PC-3 (cell line): ENCODE measurements around the gene TMEM87B. TPM values are rescaled to one million over a fixed set of nuclear protein-coding genes. Genes with fewer than 3 reads are reported as not detected.

Experiments used
- ATAC-seq: fragments of 200-7000 bp; cut with Tn5 transposase; 2 replicates; pipeline ENCODE4 v1.9.1; 2020; ENCODE audit warnings: mild to moderate bottlenecking, moderate library complexity
- BruUV-seq: library from RNA; stranded (reverse); fragments of 400-500 nt; replicated peaks from 2 replicates; lab custom pipeline; 2021; lab: Mats Ljungman, UMichigan
- CTCF ChIA-PET: fragments of 300-600 bp; sonication (Branson Sonifier 250); formaldehyde crosslinking; loops from one replicate; lab custom pipeline; 2022; ENCODE audit warnings: antibody characterized with exemption; lab: Charles Lee
- POLR2A ChIA-PET: fragments of 300-600 bp; sonication (Branson Sonifier 250); formaldehyde crosslinking; loops from one replicate; lab custom pipeline; 2022; ENCODE audit warnings: antibody characterized with exemption; ENCODE audit not compliant: unreplicated experiment; lab: Charles Lee
- DNase-seq: peaks from one replicate; pipeline ENCODE4 v3.0.0-alpha.2; 2015
- H2AFZ ChIP-seq: fragments of 300-600 bp; sonication (generic); 2 replicates; pipeline ENCODE4 v1.6.0; 2016; ENCODE audit warnings: antibody characterized with exemption, low read length
- H3F3A ChIP-seq: fragments of 300-600 bp; sonication (generic); one replicate; pipeline ENCODE4 v1.6.0; 2017; ENCODE audit warnings: antibody characterized with exemption, low read length, control low read depth, mild to moderate bottlenecking; ENCODE audit not compliant: unreplicated experiment
- H3K27ac ChIP-seq: fragments of 300-600 bp; sonication (generic); 2 replicates; pipeline ENCODE4 v1.5.1; 2016; ENCODE audit warnings: mild to moderate bottlenecking, low read length
- H3K27me3 ChIP-seq: fragments of 300-600 bp; sonication (generic); 2 replicates; pipeline ENCODE4 v1.6.1; 2016; ENCODE audit warnings: low read length, mixed read lengths
- H3K36me3 ChIP-seq: fragments of 300-600 bp; sonication (generic); 2 replicates; pipeline ENCODE4 v1.6.1; 2016; ENCODE audit warnings: low read depth, mixed run types, low read length, mixed read lengths
- H3K4me1 ChIP-seq: fragments of 300-600 bp; sonication (generic); 2 replicates; pipeline ENCODE4 v1.5.1; 2016; ENCODE audit warnings: low read length; ENCODE audit not compliant: insufficient read depth
- H3K4me2 ChIP-seq: fragments of 300-600 bp; sonication (generic); 2 replicates; pipeline ENCODE4 v1.6.0; 2016; ENCODE audit warnings: low read length
- H3K4me3 ChIP-seq: fragments of 300-600 bp; sonication (generic); 2 replicates; pipeline ENCODE4 v1.5.1; 2016; ENCODE audit warnings: mild to moderate bottlenecking, low read length, mixed read lengths
- H3K79me2 ChIP-seq: fragments of 300-600 bp; sonication (generic); 2 replicates; pipeline ENCODE4 v1.6.1; 2017; ENCODE audit warnings: low read length, mixed read lengths
- H3K9ac ChIP-seq: fragments of 300-600 bp; sonication (generic); 2 replicates; pipeline ENCODE4 v1.6.0; 2016; ENCODE audit warnings: mild to moderate bottlenecking, low read length
- H3K9me2 ChIP-seq: fragments of 300-600 bp; sonication (generic); replicated peaks from 2 replicates; pipeline ENCODE4 v1.6.1; 2016; ENCODE audit warnings: mixed run types, low read length, mixed read lengths
- H3K9me3 ChIP-seq: fragments of 300-600 bp; sonication (generic); 2 replicates; pipeline ENCODE4 v1.6.1; 2016; ENCODE audit warnings: low read length, mixed read lengths
- H4K20me1 ChIP-seq: fragments of 300-600 bp; sonication (generic); 2 replicates; pipeline ENCODE4 v1.6.1; 2016; ENCODE audit warnings: low read length, mixed read lengths
- CTCF ChIP-seq: fragments of 300-600 bp; sonication (generic); conservative IDR thresholded peaks from 2 replicates; pipeline ENCODE4 v1.5.1; 2017; ENCODE audit warnings: antibody characterized with exemption, low read depth, mild to moderate bottlenecking, low read length
- EZH2 ChIP-seq: fragments of 300-600 bp; sonication (generic); IDR thresholded peaks from one replicate; pipeline ENCODE4 v1.6.1; 2017; ENCODE audit warnings: antibody characterized with exemption, mild to moderate bottlenecking, low read length; ENCODE audit not compliant: unreplicated experiment
- EZH2phosphoT487 ChIP-seq: fragments of 300-600 bp; sonication (generic); IDR thresholded peaks from 2 replicates; pipeline ENCODE4 v1.6.1; 2018; ENCODE audit warnings: mild to moderate bottlenecking, antibody characterized with exemption, low read length, borderline replicate concordance
- intact Hi-C: fragments of 100-400 bp; cut with micrococcal nuclease; formaldehyde crosslinking; loops from 2 replicates; pipeline ENCODE4 v1.9.0; 2023
- total RNA-seq: library from RNA; depleted of rRNA; stranded (reverse); fragments of >200 nt; gene quantifications from 2 replicates; pipeline ENCODE4 v1.2.3, GENCODE V29; 2014

Gene TMEM87B
- total RNA-seq, 1 experiment from 2014 or later, result 11.2 TPM

- BruUV-seq, result no TSS peak
- intact Hi-C loops, result loop anchor here (2.0 kb wide), 1 partner anchor 47 kb away; no protein-coding TSS in a partner anchor
- ATAC-seq, result peak; percentile 88
- no peak overlapping the region for H3K9ac ChIP-seq
- H3K9me2 ChIP-seq, result no peaks in the 10 kb centered on the region
- H3K4me1 ChIP-seq, result peaks cover 25% of the 10 kb centered on the region
- H4K20me1 ChIP-seq, result no peaks in the 10 kb centered on the region
- peak; percentile 66 for DNase-seq
- H3K27me3 ChIP-seq, result no peaks in the 10 kb centered on the region
- 0 out of 2 replicates have a peak overlapping the region, but pooled peaks have one; percentile 9 for H3K4me2 ChIP-seq
- no peaks in the 10 kb centered on the region for H3K9me3 ChIP-seq
- H3K4me3 ChIP-seq, result no peak overlapping the region
- no peak overlapping the region for H3K27ac ChIP-seq
- no peak for TF ChIP-seq EZH2phosphoT487
- no peak for TF ChIP-seq CTCF
- no peak for TF ChIP-seq EZH2
- ChIA-PET CTCF (no interaction called here), POLR2A (no interaction called here)
- H3K36me3 ChIP-seq, result no peaks in the 10 kb centered on the region
- no peaks in the 10 kb centered on the region for H3F3A ChIP-seq
- H2AFZ ChIP-seq, result no peak overlapping the region
- no peaks in the 10 kb centered on the region for H3K79me2 ChIP-seq
These were observed 33.3 kb upstream of the TMEM87B start for GRCh38 chr2:112021781-112022231.

GRCh38 chr2:112023707-112024106 is 31.4 kb upstream of the TMEM87B start:
- H3K9me2 ChIP-seq, result no peaks in the 10 kb centered on the region
- ChIA-PET CTCF (no interaction called here), POLR2A (no interaction called here)
- H3K9ac ChIP-seq, result no peak overlapping the region
- no peaks in the 10 kb centered on the region for H3K9me3 ChIP-seq
- H3K79me2 ChIP-seq, result no peaks in the 10 kb centered on the region
- TF ChIP-seq CTCF, result no peak
- no peak for TF ChIP-seq EZH2
- no peak for TF ChIP-seq EZH2phosphoT487
- H3K27me3 ChIP-seq, result no peaks in the 10 kb centered on the region
- no peak overlapping the region for H3K4me2 ChIP-seq
- ATAC-seq (no peak), DNase-seq (no peak)
- no peaks in the 10 kb centered on the region for H3K36me3 ChIP-seq
- no peaks in the 10 kb centered on the region for H3F3A ChIP-seq
- intact Hi-C loops, result no loop called here
- H3K4me3 ChIP-seq, result no peak overlapping the region
- no peak overlapping the region for H3K27ac ChIP-seq
- H4K20me1 ChIP-seq, result no peaks in the 10 kb centered on the region
- peaks cover 28% of the 10 kb centered on the region for H3K4me1 ChIP-seq
- BruUV-seq, result no TSS peak
- no peak overlapping the region for H2AFZ ChIP-seq

DNA sequence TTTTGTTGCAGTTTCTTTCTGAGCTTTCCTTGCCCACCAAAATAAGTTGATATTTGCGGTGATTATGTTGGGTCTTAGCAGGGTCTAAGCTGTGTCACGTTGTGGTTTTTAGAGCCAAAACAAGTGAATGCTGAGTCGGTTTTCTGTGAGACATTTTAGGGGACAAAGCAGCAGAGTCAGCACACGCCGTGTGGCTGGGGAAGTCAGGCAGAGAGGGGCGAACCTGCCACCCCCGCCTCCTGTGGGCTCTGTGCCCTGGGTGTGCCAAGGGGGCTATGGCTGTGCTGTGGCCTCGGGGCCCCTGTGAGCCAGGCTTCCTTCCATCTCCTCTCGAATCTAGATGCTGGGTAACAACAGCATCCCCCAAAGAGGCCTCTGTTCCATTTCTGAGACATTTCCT is 30.8 kb upstream of the TMEM87B start:
- Histone ChIP-seq H3K27ac (no peak overlapping the region), H2AFZ (no peak overlapping the region), H3K9me3 (no peaks in the 10 kb centered on the region), H3K4me1 (peaks cover 31% of the 10 kb centered on the region), H3K4me2 (no peak overlapping the region), H3K9ac (no peak overlapping the region), H3K79me2 (no peaks in the 10 kb centered on the region), H4K20me1 (no peaks in the 10 kb centered on the region), H3F3A (peaks cover 2% of the 10 kb centered on the region), H3K9me2 (no peaks in the 10 kb centered on the region), H3K27me3 (no peaks in the 10 kb centered on the region), H3K4me3 (no peak overlapping the region), H3K36me3 (no peaks in the 10 kb centered on the region)
- ChIA-PET POLR2A (no interaction called here), CTCF (no interaction called here)
- no TSS peak for BruUV-seq
- intact Hi-C loops, result no loop called here
- no peak for TF ChIP-seq CTCF
- TF ChIP-seq EZH2, result no peak
- TF ChIP-seq EZH2phosphoT487, result no peak
- ATAC-seq, result no peak
- DNase-seq, result no peak
